NT2/D1 (cell line): ENCODE data around the gene TPRKB.
"Not testable (repeated sequence)": the region's sequence is repeated elsewhere in the genome, so short reads cannot be mapped to it uniquely, and the experiment has no call there.

Experiments used
- DNase-seq: peaks from one replicate; pipeline ENCODE4 v3.0.0-alpha.2; 2011; ENCODE audit warnings: low read depth, low spot score
- H3K27me3 ChIP-seq: 2 replicates; pipeline ENCODE4 v1.6.0; 2011; ENCODE audit warnings: mild to moderate bottlenecking; ENCODE audit not compliant: insufficient read length, insufficient read depth
- H3K36me3 ChIP-seq: 2 replicates; pipeline ENCODE4 v1.6.1; 2011; ENCODE audit warnings: mild to moderate bottlenecking, low read length, mixed read lengths; ENCODE audit not compliant: insufficient read depth, insufficient read length
- H3K4me1 ChIP-seq: 2 replicates; pipeline ENCODE4 v1.5.1; 2011; ENCODE audit not compliant: insufficient read depth, insufficient read length
- H3K4me3 ChIP-seq: 2 replicates; pipeline ENCODE4 v1.5.1; 2011; ENCODE audit warnings: low read depth; ENCODE audit not compliant: insufficient read length
- H3K9ac ChIP-seq: 2 replicates; pipeline ENCODE4 v1.6.0; 2011; ENCODE audit warnings: low read depth; ENCODE audit not compliant: insufficient read length
- H3K9me3 ChIP-seq: 2 replicates; pipeline ENCODE4 v1.5.1; 2011; ENCODE audit warnings: mild to moderate bottlenecking, low read length; ENCODE audit not compliant: insufficient read depth
- SUZ12 ChIP-seq: IDR thresholded peaks from 2 replicates; pipeline ENCODE4 v1.6.1; 2011; ENCODE audit not compliant: insufficient read length, insufficient read depth; ENCODE audit errors: extremely low read depth
- YY1 ChIP-seq: IDR thresholded peaks from 2 replicates; pipeline ENCODE4 v1.6.1; 2011; ENCODE audit not compliant: insufficient read length, insufficient read depth
- ZNF274 ChIP-seq: IDR thresholded peaks from 2 replicates; pipeline ENCODE4 v1.6.1; 2011; ENCODE audit warnings: mild to moderate bottlenecking, low read depth, low read length

The TPRKB gene

DNA sequence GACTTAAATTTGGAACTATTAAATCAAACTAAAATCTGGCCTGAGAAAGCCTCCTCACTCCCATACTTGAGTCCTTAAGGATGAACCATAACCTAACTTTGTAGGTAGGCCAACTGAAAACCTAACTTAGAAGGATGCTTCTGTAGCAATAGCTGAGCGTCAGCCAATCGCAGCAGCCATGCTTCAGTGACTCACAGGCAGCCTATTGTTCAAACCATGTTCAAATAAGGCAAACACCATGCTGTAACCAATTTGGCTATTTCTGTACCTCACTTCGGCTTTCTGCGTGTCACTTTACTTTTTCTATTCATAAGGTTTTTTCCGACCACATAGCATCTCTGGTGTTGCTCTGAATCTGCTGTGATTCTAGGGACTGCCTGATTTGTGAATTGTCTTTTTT is 48.7 kb downstream of the TPRKB start:
- H3K9me3 ChIP-seq, H3K27me3 ChIP-seq, H3K36me3 ChIP-seq, H3K9ac ChIP-seq, H3K4me3 ChIP-seq, DNase-seq, H3K4me1 ChIP-seq: not testable (repeated sequence)

- no peak overlapping the region for H3K4me3 ChIP-seq
- H3K27me3 ChIP-seq, result no peaks in the 10 kb centered on the region
- no peaks in the 10 kb centered on the region for H3K36me3 ChIP-seq
- H3K4me1 ChIP-seq, result no peaks in the 10 kb centered on the region
- DNase-seq, result no peak
- no peak for TF ChIP-seq YY1
- no peak for TF ChIP-seq SUZ12
- TF ChIP-seq ZNF274, result no peak
- H3K9me3 ChIP-seq, result no peaks in the 10 kb centered on the region
- H3K9ac ChIP-seq, result no peak overlapping the region
Measured at GRCh38 chr2:73685764-73686438, 51.2 kb downstream of the TPRKB start.

- H3K9ac ChIP-seq, H3K9me3 ChIP-seq, H3K4me1 ChIP-seq, H3K27me3 ChIP-seq, H3K4me3 ChIP-seq, H3K36me3 ChIP-seq, DNase-seq: not testable (repeated sequence)
Measured at GRCh38 chr2:73684905-73685304, 52.2 kb downstream of the TPRKB start.

DNA sequence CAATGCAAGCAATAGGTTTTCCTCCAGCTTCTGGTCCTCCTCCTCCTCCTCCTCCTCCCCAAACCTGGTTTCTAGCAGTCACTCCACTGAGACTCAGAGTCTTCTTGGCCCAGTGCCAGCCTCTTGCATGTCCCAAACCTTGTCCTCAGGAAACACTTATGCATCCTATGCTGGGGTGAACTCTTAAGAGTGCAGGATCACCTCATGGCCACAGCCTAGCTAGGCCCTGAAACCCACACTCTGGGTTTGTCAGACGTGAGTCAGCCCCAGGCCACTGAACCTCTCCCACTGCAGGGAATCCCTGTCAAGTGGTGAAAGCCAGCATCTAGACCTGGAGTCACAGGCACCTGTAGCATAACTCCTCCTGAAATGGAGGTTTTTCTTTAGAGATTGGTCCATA is 52.8 kb downstream of the TPRKB start:
- H3K4me3 ChIP-seq, H3K9ac ChIP-seq, H3K36me3 ChIP-seq, H3K4me1 ChIP-seq, H3K27me3 ChIP-seq, H3K9me3 ChIP-seq, DNase-seq: not testable (repeated sequence)

- not testable (repeated sequence) for H3K36me3 ChIP-seq, H3K9me3 ChIP-seq, DNase-seq, H3K9ac ChIP-seq, H3K4me1 ChIP-seq, H3K4me3 ChIP-seq, H3K27me3 ChIP-seq
Measured at GRCh38 chr2:73679951-73680571, 57.1 kb downstream of the TPRKB start.
